ENCODE results near the gene EAF1.

GRCh38 chr3:15426579-15427118 lies 749 bp upstream of the EAF1 start:
- no peak for TF ChIP-seq POLR2A (IDR thresholded peaks at IDR 0.05)
- TF ChIP-seq CTCF (IDR thresholded peaks at IDR 0.05): no peak
- TF ChIP-seq POLR2AphosphoS5 (IDR thresholded peaks at IDR 0.05): no peak
